ENCODE data around the gene MRPL23.

MRPL23 gene

DNA sequence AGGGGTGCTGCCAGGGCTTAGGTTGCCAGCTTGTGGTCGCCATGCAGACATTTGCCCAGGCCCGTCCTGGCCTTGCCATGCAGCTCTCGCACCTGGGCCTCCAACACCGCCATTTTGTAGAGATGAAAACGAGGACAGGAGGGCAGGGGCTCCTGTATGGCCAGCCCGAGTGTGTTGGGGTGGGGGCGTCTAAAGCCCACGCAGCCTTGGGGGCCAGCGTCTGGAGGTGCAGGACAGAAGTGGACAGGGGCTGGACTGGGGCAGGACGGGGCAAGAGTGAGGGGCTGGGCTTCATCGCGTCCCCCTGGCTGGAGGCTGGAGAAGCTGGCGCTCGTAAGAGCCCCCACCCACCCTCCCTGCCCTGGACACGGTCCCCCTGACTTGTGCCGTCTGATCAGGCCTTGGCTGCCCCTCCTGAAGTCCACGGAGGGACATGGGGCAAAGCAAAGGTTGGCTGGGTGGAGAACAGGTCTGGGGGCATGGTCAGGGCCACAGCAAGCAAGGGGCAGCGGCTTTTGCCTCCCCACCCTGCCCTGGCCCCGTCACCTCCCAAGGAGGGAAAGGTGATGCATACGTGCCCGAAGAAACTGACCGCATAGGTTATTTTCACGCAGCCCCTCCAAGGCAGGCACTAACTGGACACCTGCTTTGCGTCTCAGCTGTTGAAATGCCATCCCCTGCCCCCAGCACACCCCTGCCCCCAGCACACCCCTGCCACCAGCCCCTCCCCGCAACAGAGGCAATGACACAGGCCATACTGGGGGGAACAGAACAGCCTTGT is 26.8 kb upstream of the MRPL23 start:
- Histone ChIP-seq H3K4me2 (ENCODE audit: low read depth, low read length, poor library complexity, severe bottlenecking) (no peak overlapping the region), H3F3A (ENCODE audit: insufficient read depth) (no peaks in the 10 kb centered on the region), H3K27me3 (ENCODE audit: low read length) (no peaks in the 10 kb centered on the region), H3K9me3 (ENCODE audit: insufficient read depth, low read length) (no peaks in the 10 kb centered on the region), H4K20me1 (ENCODE audit: low read depth, low read length) (no peaks in the 10 kb centered on the region), H3K4me3 (ENCODE audit: insufficient read depth, low read length, poor library complexity, severe bottlenecking) (no peak overlapping the region), H2AFZ (ENCODE audit: low read depth, low read length, severe bottlenecking) (no peak overlapping the region), H3K9ac (ENCODE audit: low read length) (no peak overlapping the region), H3K36me3 (ENCODE audit: low read length) (no peaks in the 10 kb centered on the region), H3K27ac (ENCODE audit: low read depth, low read length) (no peak overlapping the region), H3K9me2 (replicated peaks; ENCODE audit: insufficient read depth, low read length) (no peaks in the 10 kb centered on the region), H3K79me2 (ENCODE audit: insufficient read depth, low read length) (no peaks in the 10 kb centered on the region)
- TF ChIP-seq EZH2phosphoT487 (conservative IDR thresholded peaks at IDR 0.05; ENCODE audit: low read length) = no peak
- TF ChIP-seq, protein P1, sequence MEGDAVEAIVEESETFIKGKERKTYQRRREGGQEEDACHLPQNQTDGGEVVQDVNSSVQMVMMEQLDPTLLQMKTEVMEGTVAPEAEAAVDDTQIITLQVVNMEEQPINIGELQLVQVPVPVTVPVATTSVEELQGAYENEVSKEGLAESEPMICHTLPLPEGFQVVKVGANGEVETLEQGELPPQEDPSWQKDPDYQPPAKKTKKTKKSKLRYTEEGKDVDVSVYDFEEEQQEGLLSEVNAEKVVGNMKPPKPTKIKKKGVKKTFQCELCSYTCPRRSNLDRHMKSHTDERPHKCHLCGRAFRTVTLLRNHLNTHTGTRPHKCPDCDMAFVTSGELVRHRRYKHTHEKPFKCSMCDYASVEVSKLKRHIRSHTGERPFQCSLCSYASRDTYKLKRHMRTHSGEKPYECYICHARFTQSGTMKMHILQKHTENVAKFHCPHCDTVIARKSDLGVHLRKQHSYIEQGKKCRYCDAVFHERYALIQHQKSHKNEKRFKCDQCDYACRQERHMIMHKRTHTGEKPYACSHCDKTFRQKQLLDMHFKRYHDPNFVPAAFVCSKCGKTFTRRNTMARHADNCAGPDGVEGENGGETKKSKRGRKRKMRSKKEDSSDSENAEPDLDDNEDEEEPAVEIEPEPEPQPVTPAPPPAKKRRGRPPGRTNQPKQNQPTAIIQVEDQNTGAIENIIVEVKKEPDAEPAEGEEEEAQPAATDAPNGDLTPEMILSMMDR (IDR thresholded peaks at IDR 0.05; ENCODE audit: insufficient read depth, low read length, poor library complexity, severe bottlenecking) = no peak

DNA sequence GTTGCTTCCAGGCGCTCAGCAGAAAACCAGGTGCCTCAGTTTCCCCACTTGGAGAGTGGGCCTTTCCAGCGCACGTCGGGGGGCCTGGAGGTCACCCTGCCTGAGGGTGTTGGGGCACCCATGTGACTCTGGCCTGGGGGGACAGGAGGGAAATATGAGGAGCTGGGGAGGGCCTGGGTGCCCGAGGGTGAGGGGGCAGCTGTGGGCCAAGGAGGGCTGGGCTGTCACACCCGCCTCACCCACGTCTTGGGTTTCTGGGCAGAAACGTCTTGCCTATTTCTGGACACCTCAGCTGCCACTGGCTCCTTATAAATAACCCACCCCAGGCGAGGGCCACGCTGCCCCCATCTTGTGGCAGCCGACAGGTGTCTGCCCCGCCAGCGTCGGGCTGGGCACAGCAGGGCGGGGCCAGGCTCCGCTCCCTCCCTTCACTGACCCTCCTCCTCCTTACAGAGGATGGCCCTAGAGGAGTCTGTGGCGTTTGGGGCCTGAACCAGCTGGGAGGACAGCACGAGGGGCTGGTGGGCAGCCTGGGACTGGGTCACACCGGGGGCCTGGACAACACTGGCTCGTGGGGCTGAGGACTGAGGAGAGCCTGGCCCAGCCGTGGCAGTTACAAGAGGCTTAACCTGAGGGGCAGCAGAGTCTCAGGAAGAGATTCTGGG is 26.1 kb upstream of the MRPL23 start:
- Histone ChIP-seq H3K9ac (ENCODE audit: low read length) (no peak overlapping the region), H3K4me2 (ENCODE audit: low read depth, low read length, poor library complexity, severe bottlenecking) (no peak overlapping the region), H3K79me2 (ENCODE audit: insufficient read depth, low read length) (no peaks in the 10 kb centered on the region), H3K9me2 (replicated peaks; ENCODE audit: insufficient read depth, low read length) (no peaks in the 10 kb centered on the region), H3K27ac (ENCODE audit: low read depth, low read length) (no peak overlapping the region), H2AFZ (ENCODE audit: low read depth, low read length, severe bottlenecking) (no peak overlapping the region), H3K27me3 (ENCODE audit: low read length) (no peaks in the 10 kb centered on the region), H3F3A (ENCODE audit: insufficient read depth) (no peaks in the 10 kb centered on the region), H3K9me3 (ENCODE audit: insufficient read depth, low read length) (no peaks in the 10 kb centered on the region), H4K20me1 (ENCODE audit: low read depth, low read length) (no peaks in the 10 kb centered on the region), H3K4me3 (ENCODE audit: insufficient read depth, low read length, poor library complexity, severe bottlenecking) (no peak overlapping the region), H3K36me3 (ENCODE audit: low read length) (no peaks in the 10 kb centered on the region)
- TF ChIP-seq, protein P1 (IDR thresholded peaks at IDR 0.05; ENCODE audit: insufficient read depth, low read length, poor library complexity, severe bottlenecking) = no peak
- no peak for TF ChIP-seq EZH2phosphoT487 (conservative IDR thresholded peaks at IDR 0.05; ENCODE audit: low read length)

DNA sequence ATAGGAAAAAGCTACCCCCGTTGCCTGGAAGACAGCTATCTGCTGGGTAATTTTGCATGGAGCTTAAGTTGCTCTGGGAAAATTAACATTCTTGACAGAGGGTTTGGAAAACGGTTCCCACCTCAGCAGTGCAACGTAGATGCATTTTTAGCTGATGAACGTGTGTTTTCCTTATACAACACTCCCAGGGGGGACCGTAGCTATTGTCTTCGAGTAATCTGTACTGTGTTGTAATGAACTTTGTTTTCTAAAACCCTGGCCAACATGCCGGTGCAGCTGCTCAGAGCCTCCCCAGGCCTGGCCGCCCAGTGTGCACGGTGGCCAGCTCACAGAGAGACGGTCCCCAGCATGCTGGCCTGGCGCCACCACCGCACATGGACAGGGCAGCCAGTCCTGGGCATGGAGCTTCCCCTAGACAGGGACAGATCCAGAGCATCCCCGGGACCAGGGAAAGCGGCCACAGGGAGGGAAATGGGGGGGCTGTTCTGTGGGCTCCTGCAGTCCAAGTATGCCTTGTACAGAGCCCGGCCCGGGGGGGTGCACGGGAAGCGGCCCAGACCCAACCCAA is 25.5 kb upstream of the MRPL23 start:
- no peak overlapping the region for H3K9ac ChIP-seq (ENCODE audit: low read length)
- H3K79me2 ChIP-seq (ENCODE audit: insufficient read depth, low read length) = no peaks in the 10 kb centered on the region
- no peaks in the 10 kb centered on the region for H3K9me3 ChIP-seq (ENCODE audit: insufficient read depth, low read length)
- no peaks in the 10 kb centered on the region for H4K20me1 ChIP-seq (ENCODE audit: low read depth, low read length)
- H3K4me2 ChIP-seq (ENCODE audit: low read depth, low read length, poor library complexity, severe bottlenecking) = no peak overlapping the region
- H3K4me3 ChIP-seq (ENCODE audit: insufficient read depth, low read length, poor library complexity, severe bottlenecking) = no peak overlapping the region
- no peaks in the 10 kb centered on the region for H3F3A ChIP-seq (ENCODE audit: insufficient read depth)
- no peaks in the 10 kb centered on the region for H3K27me3 ChIP-seq (ENCODE audit: low read length)
- no peak overlapping the region for H2AFZ ChIP-seq (ENCODE audit: low read depth, low read length, severe bottlenecking)
- H3K9me2 ChIP-seq (replicated peaks; ENCODE audit: insufficient read depth, low read length) = no peaks in the 10 kb centered on the region
- no peaks in the 10 kb centered on the region for H3K36me3 ChIP-seq (ENCODE audit: low read length)
- no peak overlapping the region for H3K27ac ChIP-seq (ENCODE audit: low read depth, low read length)
- TF ChIP-seq, protein P1 (IDR thresholded peaks at IDR 0.05; ENCODE audit: insufficient read depth, low read length, poor library complexity, severe bottlenecking) = no peak
- TF ChIP-seq EZH2phosphoT487 (conservative IDR thresholded peaks at IDR 0.05; ENCODE audit: low read length) = no peak

Data from SU-DHL-6 (cell line).